HG03108 (cell line): ENCODE results near the gene CFTR.
"Not testable (repeated sequence)": the region's sequence is repeated elsewhere in the genome, so short reads cannot be mapped to it uniquely, and the experiment has no call there.

Experiments used
- ATAC-seq: cut with Tn5 transposase; IDR thresholded peaks from one replicate; pipeline ENCODE4 v1.9.1; 2021; ENCODE audit warnings: moderate library complexity; ENCODE audit not compliant: unreplicated experiment

Gene CFTR

DNA sequence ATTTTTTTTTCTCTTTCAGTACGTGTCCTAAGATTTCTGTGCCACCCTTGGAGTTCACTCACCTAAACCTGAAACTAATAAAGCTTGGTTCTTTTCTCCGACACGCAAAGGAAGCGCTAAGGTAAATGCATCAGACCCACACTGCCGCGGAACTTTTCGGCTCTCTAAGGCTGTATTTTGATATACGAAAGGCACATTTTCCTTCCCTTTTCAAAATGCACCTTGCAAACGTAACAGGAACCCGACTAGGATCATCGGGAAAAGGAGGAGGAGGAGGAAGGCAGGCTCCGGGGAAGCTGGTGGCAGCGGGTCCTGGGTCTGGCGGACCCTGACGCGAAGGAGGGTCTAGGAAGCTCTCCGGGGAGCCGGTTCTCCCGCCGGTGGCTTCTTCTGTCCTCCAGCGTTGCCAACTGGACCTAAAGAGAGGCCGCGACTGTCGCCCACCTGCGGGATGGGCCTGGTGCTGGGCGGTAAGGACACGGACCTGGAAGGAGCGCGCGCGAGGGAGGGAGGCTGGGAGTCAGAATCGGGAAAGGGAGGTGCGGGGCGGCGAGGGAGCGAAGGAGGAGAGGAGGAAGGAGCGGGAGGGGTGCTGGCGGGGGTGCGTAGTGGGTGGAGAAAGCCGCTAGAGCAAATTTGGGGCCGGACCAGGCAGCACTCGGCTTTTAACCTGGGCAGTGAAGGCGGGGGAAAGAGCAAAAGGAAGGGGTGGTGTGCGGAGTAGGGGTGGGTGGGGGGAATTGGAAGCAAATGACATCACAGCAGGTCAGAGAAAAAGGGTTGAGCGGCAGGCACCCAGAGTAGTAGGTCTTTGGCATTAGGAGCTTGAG lies at the start of gene CFTR:
TSS of gene CFTR (plus strand) at position 801 of the 830 bp plus-strand sequence. CDS start 70 bp downstream, outside the sequence.
- no peak for ATAC-seq

DNA sequence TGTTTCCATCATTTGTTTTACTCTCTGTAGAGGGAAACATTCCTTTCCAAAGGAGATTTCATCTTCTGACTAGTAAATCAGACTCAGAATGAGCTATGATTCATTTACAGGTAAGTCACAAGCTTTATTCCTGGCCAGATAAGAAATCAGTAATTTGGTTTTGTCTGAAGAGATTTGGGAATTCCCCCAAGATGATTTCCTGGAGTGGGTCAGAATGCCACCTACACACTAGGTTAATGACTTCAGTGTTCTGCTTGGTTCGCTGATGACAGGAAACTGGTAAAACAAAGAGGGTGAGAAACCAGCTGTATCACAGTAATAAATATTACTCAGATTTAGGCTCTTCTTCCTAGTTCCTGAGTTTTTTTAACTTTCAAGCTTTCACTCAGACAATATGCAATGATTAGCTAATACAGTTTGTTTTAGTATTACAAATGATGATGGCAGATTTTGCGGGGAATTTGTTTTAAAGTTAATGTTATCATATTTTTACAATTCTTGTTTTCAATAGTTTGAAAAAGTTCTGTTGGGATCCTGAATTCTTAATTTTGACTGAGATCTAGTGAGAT lies 44.3 kb upstream of the CFTR start:
- ATAC-seq: peak; percentile 94

DNA sequence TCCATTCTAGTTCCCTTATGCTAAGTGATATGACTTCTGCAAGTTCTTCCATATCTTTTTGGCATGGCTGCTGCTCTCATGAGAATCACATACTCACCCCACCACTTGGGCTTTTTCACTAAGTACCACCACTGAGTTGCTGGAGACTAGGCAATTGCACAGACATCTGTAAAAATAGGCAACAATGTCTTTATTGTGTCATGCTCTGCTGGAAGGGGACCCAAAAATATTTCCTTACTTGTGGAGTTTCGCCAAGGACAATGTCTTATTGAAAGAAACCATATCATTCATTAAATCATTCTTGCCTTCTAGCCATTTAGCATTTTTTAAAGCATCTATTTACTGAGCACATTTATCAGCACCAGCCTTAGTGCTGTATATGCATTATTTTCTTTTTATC lies 35.2 kb upstream of the CFTR start:
- ATAC-seq: no peak

DNA sequence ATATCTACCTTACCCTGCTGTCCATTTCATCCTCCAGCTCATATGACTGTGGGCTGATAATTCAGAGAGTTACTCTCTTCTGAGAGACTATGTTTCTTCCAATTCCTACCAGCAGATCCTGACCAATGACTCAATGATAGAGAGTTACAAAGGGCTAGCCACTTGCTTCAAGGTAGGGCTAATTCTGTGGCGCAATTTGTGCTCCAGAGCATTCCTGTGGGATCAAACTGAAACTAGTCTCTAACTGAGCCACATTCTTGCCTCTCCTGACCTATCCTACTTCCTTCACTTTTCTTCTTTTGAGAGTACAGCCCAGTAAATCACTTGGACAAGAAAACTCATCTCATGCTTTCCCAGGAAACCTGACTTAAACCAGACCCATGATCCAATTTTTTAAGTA lies 34.6 kb upstream of the CFTR start:
- ATAC-seq: no peak

DNA sequence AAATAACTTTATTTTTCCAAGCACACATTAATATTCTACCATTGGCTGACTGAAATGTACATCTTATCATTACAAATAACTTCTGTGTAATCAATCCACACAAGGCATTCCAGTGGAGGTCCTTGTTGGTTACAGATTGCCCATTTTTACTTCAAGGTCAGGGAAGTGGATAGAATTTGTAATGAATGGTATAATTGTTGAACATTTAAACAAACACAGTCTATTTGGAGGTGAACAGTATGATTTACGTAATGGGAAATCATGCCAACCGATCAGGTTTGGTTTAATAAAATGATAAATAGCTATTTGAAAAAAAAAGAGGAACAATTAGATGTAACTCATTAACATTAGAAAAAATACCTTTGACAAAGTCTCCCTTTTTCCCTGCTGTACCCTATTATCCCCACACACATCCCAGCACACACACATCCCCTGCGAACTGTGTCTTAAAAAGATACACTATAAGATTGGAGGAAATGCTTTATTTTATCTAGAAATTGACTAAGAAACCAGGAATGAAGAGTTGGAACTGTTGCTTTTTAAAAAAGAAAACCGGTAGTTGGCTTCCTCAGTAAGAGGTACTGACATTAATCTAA lies 33.5 kb upstream of the CFTR start:
- ATAC-seq: no peak

DNA sequence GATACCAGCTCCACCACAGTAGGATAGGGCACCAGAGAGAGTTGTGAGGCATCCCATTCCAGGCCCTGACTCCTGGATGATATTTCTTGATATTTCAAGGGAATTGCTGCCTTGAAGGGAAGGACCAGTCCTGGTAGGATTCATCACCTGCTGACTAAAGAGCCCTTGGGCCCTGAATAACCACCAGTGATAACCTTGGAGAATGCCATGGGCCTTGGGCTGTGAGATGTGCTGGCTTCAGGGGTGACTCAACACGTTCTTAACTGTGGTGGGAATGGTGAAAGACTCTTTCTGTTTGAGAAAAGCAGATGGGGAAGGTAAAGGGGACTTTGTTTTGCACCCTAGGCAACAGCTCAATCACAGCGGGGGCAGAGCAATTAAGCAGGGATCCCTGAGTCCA lies 31.2 kb upstream of the CFTR start:
- no peak for ATAC-seq

DNA sequence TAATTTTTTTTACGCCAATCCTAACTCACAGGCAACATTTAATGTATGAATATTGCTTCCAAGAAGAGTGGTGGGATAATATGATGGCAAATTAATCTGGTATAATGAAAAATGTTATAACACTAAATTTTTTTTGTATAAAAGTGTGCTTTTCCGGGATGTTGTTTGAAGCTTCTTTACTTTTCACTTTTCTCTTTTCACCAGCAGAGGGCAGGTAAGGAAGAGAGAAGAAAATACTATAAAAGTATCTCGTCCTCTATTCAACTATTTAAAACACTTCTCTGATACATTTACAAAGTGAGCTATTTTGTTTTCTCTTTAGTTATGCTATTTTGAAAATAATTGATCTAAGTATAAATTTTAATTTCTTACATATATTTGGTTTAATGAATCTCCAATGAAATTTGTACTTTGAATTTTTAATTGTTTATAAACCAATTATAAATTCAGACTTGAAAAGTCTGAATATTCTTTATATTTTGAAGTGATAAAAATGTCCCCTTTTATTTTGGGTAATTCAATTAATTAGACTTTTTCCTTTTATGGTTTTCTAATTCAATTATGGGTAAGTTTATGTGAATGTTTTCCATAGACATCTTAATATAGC lies 20.7 kb upstream of the CFTR start:
- no peak for ATAC-seq

DNA sequence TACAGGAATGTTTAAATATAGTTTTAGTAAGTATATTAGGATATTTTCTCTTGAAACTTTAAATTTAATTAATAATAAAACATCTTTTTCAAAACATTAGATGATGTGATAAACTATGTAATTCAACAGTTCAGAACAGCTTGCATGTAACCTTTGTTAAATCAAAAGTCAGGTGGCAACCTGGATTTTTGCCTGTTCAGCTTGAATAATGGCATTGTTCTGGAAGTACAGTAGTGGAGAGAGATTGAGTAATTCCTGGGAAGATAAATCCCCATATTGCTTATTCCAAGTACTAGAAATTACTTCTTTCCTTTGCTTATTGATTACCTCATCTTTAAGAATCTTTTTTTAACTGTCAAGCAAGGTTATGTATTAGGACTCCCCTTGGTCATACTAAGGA lies 20.1 kb upstream of the CFTR start:
- ATAC-seq: no peak

DNA sequence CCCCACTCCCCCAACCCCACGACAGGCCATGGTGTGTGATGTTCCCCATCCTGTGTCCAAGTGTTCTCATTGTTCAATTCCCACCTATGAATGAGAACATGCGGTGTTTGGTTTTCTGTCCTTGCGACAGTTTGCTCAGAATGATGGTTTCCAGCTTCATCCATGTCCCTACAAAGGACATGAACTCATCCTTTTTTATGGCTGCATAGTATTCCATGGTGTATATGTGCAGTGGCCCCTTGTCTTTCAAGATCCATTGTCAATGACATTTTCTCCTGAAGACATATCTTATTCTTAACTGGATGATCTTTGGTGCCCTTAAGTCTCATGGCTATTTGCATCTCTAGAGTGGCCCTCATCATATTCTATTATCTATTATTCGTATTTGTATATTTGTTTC lies 19.0 kb upstream of the CFTR start:
- ATAC-seq: not testable (repeated sequence)

DNA sequence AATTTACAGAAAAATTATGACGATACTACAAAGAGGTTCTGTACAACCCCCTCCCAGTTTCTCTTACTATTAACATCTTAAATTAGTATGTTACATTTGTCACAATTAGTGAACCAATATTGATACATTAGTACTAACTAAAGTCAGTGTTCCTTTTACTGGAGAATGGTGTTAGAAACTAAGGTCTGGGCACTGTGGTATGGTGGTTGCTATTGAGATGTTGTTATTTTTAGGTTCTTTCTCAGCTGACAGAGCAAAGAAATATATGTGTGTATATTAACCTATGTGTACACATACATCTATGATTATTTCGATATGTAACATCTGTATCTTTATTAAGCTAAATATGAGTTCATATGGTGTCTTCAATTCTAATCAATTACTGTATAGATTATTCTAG lies 11.7 kb upstream of the CFTR start:
- no peak for ATAC-seq

DNA sequence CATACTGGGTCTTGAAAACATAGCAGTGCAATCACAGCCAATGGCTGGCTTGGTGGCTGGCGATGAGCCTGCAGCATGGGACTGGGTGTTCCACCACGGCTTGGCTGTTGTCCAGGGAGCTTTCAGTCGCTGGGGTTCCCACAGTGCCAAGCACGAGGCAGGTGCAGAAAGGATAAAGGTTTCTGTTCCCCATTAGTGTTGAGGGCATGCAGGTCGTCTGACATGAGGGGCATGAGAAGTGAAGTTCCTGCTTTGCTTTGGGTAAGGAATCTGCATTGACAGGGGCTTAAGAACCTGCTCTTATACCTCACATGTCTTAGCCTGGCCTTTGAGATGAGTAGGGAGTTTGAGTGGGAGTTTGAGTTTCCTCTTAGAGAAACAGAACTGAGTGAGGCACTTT lies 9.0 kb upstream of the CFTR start:
- peak; percentile 51 for ATAC-seq

DNA sequence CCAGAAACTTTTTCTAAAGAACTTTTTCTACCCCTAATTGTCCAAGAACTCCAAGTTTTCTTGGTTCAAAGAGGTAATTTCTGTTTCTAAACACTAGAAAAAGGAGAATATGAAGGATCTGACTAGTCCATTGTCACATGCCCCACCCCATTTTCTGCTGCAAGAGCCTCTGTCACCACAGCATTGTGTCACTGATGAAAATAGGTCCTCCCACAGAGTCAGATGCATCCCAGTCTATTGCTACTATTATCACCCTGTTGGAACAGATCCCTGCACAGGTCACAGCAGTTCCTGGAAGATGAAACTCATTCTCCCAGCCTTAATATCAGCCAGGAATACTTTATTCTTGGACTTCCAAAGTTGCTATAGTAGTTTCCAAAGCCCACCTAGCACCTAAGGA lies 7.5 kb upstream of the CFTR start:
- ATAC-seq: no peak

DNA sequence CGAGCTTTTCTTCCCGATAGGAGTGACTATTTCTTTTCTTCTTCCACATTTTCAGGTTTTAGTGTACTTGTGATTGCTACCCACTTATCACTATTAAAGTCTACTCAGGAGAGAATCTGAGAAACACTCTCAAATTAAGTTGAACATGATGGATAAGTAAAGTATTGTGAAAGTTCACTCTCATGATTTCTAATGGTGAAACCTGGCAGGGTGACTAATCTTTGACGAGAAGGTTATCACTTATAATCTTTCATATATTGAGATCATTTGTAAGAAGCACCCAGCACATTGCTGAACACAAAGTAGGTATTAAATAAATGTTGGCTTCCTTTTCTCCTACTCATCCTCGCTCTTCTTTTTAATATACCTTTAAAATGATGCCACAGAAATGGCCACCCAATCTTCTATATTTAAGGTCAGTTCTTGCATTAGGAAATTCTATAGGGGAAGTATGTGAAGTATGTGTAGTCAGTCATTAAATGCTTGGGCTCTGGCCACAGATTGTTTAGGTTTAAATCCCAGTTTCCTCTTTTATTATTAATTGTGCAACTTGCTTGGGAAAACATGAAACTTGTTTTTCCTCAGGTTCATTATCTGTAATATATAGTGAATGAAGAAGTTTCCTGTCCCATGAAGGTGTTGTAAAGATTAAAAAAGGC lies 3.1 kb upstream of the CFTR start:
- no peak for ATAC-seq

DNA sequence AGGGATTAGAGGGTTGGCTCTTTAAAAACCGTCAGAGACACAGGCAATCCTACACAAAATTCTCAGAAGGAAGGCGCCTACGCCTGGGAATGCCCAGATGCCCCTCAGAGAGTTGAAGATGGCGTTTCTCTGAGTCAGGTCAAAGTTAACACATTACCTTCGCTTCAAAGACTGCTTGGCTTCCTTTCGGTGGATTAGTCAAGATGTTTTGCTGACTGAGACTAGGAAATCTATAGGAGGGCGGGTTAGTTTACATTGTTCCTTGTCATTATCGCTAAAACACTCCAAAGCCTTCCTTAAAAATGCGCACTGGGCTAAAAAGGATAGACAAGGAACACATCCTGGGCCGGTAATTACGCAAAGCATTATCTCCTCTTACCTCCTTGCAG lies 995 bp upstream of the CFTR start:
- ATAC-seq: no peak

DNA sequence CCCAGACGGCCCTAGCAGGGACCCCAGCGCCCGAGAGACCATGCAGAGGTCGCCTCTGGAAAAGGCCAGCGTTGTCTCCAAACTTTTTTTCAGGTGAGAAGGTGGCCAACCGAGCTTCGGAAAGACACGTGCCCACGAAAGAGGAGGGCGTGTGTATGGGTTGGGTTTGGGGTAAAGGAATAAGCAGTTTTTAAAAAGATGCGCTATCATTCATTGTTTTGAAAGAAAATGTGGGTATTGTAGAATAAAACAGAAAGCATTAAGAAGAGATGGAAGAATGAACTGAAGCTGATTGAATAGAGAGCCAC lies 184 bp downstream of the CFTR start:
- ATAC-seq: no peak

DNA sequence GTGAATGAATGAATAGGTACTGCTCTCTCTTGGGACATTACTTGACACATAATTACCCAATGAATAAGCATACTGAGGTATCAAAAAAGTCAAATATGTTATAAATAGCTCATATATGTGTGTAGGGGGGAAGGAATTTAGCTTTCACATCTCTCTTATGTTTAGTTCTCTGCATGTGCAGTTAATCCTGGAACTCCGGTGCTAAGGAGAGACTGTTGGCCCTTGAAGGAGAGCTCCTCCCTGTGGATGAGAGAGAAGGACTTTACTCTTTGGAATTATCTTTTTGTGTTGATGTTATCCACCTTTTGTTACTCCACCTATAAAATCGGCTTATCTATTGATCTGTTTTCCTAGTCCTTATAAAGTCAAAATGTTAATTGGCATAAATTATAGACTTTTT lies 1.2 kb downstream of the CFTR start:
- ATAC-seq: no peak

DNA sequence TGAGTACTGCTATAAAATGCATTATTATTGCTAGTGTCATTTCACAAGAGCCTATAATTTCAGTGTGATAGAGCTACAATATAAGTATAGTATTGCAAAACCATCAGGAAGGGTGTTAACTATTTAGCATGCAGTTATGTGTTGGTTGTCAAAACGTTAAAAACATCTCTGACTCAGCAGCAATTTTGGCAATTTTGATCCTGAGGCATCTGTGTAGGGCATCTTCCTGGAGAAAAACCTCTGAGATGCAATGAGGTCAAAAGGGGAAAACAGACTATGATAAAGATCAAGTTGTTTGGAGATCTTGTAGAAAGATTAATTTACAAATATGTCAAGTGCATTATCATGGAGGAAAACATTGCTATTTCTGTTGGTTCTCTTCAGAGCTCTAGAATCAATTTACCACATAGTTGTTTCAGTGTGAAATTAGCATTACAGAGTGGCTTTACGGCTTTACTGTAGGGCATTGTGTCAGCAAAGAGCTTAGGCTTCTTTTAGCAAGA lies 5.3 kb downstream of the CFTR start:
- ATAC-seq: no peak

DNA sequence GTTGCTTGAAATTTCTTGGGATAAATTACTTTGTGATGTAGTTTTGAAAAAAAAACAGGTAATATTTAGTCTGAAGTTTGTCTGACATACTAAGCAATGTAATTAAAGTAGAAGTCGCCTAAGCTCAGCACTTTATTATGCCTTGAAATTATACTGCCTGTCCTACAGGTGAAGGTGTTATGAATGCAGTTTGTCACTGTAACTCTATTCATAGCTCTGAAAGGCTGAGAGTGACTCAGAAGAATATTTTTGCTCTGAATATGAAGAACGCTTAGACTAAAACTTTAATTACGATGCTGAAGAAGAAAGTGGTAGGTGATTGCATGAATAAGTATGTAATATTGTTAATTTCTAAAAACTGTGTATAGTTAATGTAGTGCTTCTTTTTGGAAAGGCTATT lies 9.2 kb downstream of the CFTR start:
- ATAC-seq: no peak

DNA sequence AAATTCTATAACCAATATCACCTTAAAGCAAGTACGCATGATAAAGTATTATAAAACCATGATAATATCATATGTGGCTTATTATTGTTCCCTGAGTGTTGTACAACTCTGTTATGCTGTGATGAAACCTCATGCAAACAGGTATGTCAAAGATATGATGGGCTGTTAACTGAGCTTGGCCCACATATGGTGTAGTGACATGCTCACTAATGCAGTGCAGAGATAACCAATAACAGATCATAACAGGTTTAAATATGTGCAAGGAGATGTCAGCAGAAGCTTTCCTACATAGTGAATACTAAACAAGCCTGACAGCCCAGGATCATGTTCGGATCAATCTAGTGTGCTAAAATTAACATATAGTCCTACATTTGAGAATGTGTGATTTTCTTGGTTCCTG lies 9.6 kb downstream of the CFTR start:
- ATAC-seq: no peak

DNA sequence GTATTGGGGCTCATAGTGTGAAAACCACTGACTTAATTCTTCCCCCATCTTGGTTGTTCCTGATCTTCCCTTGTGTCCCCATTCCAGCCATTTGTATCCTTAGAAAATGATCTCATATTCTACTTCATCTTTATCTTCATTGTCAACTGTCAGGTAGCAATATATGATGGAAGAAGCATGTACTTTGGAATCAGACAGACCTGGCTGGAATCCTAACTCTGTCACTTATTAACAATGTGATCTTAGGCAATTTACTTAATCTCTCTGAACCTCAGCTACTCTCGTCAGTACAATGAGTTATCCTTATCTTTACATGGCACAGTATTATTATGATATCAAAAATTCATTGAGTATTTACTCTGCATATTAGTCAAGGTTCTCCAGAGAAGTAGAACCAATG lies 10.1 kb downstream of the CFTR start:
- ATAC-seq: no peak

DNA sequence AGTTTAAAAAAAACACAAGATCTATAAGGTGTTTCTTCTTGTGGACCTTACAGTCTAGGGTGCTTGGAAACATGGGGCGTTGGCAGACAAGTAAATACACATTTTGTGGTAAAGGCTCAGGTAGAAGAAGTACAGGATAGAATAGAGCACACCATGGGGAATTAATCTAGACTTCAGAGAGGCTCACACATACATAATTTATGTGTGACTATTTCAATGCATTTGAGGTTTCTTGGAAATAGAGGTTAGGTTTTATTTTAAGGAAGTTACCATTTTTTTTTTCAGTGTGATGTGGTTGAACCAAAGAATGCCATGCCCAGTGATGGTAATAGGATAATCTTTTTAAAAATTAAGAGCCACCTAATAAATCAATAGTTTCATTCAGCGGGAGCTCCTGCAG lies 12.8 kb downstream of the CFTR start:
- ATAC-seq: no peak

DNA sequence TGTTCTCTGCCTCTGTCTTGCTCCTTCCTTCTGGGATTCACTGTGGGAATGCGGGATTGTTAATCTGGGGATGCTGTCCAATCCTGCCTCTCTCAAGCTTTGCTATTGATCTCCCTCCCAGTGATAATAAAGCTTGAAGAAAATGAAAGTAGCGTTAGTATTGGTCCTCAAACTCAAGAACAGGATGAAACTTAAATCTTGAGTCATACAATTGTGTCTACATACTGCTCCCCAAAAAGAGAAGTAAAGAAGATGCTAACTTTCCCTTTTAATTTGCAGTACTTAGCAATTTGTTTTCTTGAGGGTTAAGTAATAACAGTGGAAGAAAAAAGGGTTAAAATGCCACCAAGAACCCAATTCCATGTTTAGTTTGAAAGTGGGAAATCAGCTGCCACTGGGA lies 13.6 kb downstream of the CFTR start:
- ATAC-seq: no peak
